ENCODE results near the gene MAP3K14. TPM values are rescaled to one million over a fixed set of nuclear protein-coding genes. Genes with fewer than 3 reads are reported as not detected.

The MAP3K14 gene
- total RNA-seq, 1 experiment from 2014 or later: 16.4 TPM

DNA sequence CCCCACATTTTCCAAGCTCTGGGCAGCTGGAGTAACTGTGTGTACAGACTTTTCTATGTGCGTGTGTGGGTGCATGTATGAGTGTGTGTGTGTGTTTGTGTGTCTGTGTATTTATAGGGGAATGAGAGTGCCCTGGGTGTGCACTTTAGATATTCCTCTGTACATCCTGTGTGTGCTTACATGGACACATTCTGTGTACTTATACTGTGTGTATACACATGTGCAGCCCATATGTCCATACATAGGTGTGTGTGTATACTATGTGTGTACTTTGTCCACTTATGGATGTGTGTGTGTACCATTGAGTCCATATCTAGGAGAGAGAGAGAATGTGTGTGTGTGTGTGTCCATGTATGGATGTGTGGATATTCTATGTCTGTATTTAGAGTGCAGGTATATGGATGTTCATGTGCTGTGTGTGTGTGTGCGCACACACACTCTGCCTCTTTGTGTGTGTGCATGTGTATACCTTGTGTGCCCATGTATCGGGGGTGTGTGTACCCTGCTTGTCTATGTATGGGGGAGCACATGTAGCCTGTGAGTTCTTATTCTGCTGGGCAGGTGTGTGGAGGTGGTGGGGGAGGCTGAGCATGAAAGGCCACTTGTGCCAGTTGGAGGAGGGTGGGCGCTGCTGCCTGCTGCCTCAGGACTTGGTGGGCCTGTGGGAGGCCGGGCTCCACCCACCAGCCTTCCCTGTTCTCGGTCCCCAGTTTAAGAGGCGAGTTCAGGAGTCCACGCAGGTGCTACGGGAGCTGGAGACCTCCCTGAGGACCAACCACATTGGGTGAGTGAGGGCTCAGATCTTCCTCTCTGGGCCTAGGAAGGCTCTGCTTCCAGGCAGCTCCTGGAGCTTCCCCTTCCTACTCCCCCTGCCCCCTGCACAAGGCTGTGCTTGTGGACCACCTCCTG is 84.1 kb downstream of the MAP3K14 start:
- H2AFZ ChIP-seq (ENCODE audit: low read depth, low read length, poor library complexity, severe bottlenecking): no peak overlapping the region
- no peaks in the 10 kb centered on the region for H3K36me3 ChIP-seq (ENCODE audit: control insufficient read depth in 1 of 2, insufficient read depth in 2 of 2, low read length in 2 of 2)
- BruUV-seq (replicated peaks): no TSS peak
- H3K4me2 ChIP-seq (ENCODE audit: low read length): no peak overlapping the region
- no peaks in the 10 kb centered on the region for H3K79me2 ChIP-seq (ENCODE audit: insufficient read depth, low read length)
- ChIA-PET CTCF (interaction anchor here (1.1 to 5.9 kb wide), 7 partner anchors 9 to 192 kb away, joined by 3 to 55 read pairs (median 5); partner anchors contain the start of gene ACBD4), POLR2A (no interaction called here), RAD21 (ENCODE audit: low non-redundant PET in 1 of 2, low total read pairs in 2 of 2, uncharacterized antibody in 2 of 2, unreplicated experiment in 2 of 2) (interaction anchor here in 1 of 2 experiments (1.5 kb wide), 1 partner anchor 14 kb away, joined by 6 read pairs; no protein-coding TSS in a partner anchor)
- no peak overlapping the region for H3K4me3 ChIP-seq (replicated peaks in 1 of 2; ENCODE audit: low read depth in 1 of 2, low read length in 2 of 2)
- H3K9ac ChIP-seq (ENCODE audit: low read length): no peak overlapping the region
- DNase-seq (ENCODE audit: low read depth, low spot score) (no peak), ATAC-seq (no peak)
- intact Hi-C loops (cut with micrococcal nuclease): no loop called here
- TF ChIP-seq TCF7L2 (IDR thresholded peaks at IDR 0.05; ENCODE audit: borderline replicate concordance, extremely low read depth, insufficient read depth, insufficient read length): no peak
- no peak for TF ChIP-seq ELF1 (IDR thresholded peaks at IDR 0.05; ENCODE audit: borderline replicate concordance, low read depth)
- TF ChIP-seq SP1 (IDR thresholded peaks at IDR 0.05; ENCODE audit: low read depth): no peak
- TF ChIP-seq, protein P1, sequence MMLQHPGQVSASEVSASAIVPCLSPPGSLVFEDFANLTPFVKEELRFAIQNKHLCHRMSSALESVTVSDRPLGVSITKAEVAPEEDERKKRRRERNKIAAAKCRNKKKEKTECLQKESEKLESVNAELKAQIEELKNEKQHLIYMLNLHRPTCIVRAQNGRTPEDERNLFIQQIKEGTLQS (IDR thresholded peaks at IDR 0.05): no peak
- TF ChIP-seq POLR2A (IDR thresholded peaks at IDR 0.05; ENCODE audit: borderline replicate concordance, extremely low read depth, insufficient read depth, insufficient read length): no peak
- TF ChIP-seq SIN3A (IDR thresholded peaks at IDR 0.05; ENCODE audit: low read depth): no peak
- TF ChIP-seq, protein P2, sequence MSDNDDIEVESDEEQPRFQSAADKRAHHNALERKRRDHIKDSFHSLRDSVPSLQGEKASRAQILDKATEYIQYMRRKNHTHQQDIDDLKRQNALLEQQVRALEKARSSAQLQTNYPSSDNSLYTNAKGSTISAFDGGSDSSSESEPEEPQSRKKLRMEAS (IDR thresholded peaks at IDR 0.05): no peak
- no peak for TF ChIP-seq POLR2AphosphoS5 (IDR thresholded peaks at IDR 0.05; ENCODE audit: low read depth, low read length)
- TF ChIP-seq JUND (IDR thresholded peaks at IDR 0.05): no peak
- TF ChIP-seq, protein P3, sequence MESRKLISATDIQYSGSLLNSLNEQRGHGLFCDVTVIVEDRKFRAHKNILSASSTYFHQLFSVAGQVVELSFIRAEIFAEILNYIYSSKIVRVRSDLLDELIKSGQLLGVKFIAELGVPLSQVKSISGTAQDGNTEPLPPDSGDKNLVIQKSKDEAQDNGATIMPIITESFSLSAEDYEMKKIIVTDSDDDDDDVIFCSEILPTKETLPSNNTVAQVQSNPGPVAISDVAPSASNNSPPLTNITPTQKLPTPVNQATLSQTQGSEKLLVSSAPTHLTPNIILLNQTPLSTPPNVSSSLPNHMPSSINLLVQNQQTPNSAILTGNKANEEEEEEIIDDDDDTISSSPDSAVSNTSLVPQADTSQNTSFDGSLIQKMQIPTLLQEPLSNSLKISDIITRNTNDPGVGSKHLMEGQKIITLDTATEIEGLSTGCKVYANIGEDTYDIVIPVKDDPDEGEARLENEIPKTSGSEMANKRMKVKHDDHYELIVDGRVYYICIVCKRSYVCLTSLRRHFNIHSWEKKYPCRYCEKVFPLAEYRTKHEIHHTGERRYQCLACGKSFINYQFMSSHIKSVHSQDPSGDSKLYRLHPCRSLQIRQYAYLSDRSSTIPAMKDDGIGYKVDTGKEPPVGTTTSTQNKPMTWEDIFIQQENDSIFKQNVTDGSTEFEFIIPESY (IDR thresholded peaks at IDR 0.05; ENCODE audit: extremely low read depth, insufficient replicate concordance, low read length): no peak
- no peak for TF ChIP-seq SRF (IDR thresholded peaks at IDR 0.05; ENCODE audit: low read depth)
- TF ChIP-seq, protein P4, sequence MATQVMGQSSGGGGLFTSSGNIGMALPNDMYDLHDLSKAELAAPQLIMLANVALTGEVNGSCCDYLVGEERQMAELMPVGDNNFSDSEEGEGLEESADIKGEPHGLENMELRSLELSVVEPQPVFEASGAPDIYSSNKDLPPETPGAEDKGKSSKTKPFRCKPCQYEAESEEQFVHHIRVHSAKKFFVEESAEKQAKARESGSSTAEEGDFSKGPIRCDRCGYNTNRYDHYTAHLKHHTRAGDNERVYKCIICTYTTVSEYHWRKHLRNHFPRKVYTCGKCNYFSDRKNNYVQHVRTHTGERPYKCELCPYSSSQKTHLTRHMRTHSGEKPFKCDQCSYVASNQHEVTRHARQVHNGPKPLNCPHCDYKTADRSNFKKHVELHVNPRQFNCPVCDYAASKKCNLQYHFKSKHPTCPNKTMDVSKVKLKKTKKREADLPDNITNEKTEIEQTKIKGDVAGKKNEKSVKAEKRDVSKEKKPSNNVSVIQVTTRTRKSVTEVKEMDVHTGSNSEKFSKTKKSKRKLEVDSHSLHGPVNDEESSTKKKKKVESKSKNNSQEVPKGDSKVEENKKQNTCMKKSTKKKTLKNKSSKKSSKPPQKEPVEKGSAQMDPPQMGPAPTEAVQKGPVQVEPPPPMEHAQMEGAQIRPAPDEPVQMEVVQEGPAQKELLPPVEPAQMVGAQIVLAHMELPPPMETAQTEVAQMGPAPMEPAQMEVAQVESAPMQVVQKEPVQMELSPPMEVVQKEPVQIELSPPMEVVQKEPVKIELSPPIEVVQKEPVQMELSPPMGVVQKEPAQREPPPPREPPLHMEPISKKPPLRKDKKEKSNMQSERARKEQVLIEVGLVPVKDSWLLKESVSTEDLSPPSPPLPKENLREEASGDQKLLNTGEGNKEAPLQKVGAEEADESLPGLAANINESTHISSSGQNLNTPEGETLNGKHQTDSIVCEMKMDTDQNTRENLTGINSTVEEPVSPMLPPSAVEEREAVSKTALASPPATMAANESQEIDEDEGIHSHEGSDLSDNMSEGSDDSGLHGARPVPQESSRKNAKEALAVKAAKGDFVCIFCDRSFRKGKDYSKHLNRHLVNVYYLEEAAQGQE (IDR thresholded peaks at IDR 0.05; ENCODE audit: low read depth): no peak
- no peak for TF ChIP-seq RAD21 (IDR thresholded peaks at IDR 0.05; ENCODE audit: low read depth)
- TF ChIP-seq ZNF274 (IDR thresholded peaks at IDR 0.05; ENCODE audit: low read depth, low read length): no peak
- no peak for TF ChIP-seq FOSL1 (IDR thresholded peaks at IDR 0.05; ENCODE audit: low read depth)
- no peaks in the 10 kb centered on the region for H4K20me1 ChIP-seq (ENCODE audit: insufficient read depth)
- H3K9me2 ChIP-seq (ENCODE audit: insufficient read depth): no peaks in the 10 kb centered on the region
- peaks cover 31 to 48% of the 10 kb centered on the region in 2 experiments for H3K4me1 ChIP-seq (ENCODE audit: control insufficient read depth in 1 of 2, insufficient read depth in 2 of 2, low read length in 2 of 2)
- H3K9me3 ChIP-seq (ENCODE audit: control insufficient read depth in 1 of 2, insufficient read depth in 1 of 2, low read depth in 1 of 2, low read length in 2 of 2): no peaks in the 10 kb centered on the region
- H3K27me3 ChIP-seq (ENCODE audit: insufficient read depth, low read length): no peaks in the 10 kb centered on the region
- no peak overlapping the region for H3K27ac ChIP-seq (ENCODE audit: low read depth, low read length)

Measured in HCT116 (cell line).